T follicular helper cell (primary cell): ENCODE measurements around the gene WNT2.
"Not testable (repeated sequence)": the region's sequence is repeated elsewhere in the genome, so short reads cannot be mapped to it uniquely, and the experiment has no call there.

Source experiments
- DNase-seq: peaks from one replicate; pipeline ENCODE4 v3.0.0-alpha.2; 2020; ENCODE audit warnings: low read depth

Gene WNT2

GRCh38 chr7:117262546-117262945 lies 60.3 kb downstream of the WNT2 start:
- no peak for DNase-seq

DNA sequence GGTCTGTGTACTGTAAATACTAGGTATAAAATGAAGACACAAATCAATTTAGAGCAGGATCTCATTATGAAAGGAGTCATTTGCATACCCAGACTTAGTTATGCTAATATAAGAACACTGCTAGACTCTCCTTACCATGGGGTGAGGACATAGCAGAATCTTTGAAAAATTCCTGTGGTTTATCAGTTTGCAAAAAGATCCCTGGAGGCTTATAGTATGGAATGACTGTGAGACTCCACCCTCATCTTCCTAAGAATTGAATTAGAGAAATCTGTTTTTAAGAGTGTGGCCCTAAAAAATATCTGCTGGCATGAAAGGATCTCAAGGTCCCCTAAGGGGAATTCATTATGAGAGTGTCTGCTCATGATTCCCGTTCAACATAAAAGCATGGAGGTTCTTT lies 63.2 kb downstream of the WNT2 start:
- no peak for DNase-seq

DNA sequence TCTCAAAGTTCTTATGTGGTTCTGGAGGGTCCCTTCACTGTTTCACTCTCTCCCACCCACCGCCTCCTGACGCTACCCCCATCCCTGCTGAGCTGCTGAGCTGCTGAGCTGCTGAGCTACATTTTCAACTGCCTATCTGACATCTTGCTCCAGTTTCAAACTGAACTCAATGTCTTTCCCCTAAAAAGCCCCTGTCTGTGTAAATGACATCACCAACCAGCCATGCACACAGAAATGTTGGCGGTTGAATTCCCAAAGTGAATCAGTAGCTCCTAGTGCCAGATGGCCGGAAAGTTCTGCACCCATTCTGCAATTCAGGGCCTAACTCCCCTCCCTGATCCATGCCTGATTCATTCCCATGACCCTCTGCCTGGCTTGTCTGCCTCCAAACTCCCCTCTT lies 71.2 kb downstream of the WNT2 start:
- no peak for DNase-seq

GRCh38 chr7:117250801-117251200 lies 72.1 kb downstream of the WNT2 start:
- no peak for DNase-seq

GRCh38 chr7:117250245-117250644 lies 72.6 kb downstream of the WNT2 start:
- DNase-seq, result no peak

- DNase-seq, result no peak
These were observed 73.2 kb downstream of the WNT2 start for GRCh38 chr7:117249696-117250095.

DNA sequence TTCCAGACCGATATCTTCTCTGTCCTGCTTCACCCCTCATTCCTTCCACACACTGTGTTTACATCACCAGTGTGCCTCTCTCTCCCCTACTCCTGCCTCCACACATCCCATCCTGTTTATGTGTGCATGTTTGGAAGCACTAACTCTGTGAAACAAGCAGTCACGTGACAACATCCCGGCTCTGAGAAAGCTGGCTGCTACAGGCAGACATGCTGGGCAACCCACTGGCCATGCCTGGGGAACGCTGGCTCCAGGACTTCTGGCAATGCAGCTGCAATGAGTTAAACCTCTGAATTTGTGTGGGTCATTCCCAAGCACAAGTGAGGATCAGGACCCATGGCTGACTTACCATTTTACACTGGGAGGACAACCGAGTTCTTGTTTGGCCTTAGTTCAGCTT lies 74.0 kb downstream of the WNT2 start:
- no peak for DNase-seq

DNA sequence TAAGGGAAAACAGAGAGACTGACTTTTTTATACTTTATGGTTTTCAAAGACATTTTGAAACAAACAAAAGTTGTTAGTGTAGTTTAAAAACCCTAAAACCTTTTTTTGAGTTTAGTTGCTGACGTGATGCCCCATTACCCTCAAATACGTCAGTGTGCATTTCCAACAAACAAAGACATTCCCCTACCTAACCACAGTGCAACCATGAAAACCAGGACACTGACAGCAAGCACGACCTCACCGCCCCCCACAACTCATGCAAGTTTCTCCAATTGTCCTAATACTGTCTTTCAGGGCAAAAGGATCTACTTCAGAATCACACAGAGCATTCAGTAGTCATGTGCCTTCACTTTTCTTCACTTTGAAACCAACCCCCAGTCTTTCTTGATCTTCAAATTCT lies 75.0 kb downstream of the WNT2 start:
- DNase-seq, result no peak

DNA sequence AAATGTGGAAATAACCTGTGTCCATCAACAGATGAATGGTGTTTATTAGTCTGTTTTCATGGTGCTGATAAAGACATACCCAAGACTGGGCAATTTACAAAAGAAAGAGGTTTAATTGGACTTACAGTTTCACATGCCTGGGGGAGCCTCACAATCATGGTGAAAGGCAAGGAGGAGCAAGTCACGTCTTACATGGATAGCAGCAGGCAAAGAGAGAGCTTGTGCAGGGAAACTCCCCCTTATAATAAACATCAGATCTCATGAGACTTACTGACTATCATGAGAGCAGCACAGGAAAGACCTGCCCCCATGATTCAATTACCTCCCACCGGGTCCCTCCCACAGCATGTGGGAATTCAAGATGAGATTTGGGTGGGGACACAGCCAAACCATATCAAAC lies 77.2 kb downstream of the WNT2 start:
- not testable (repeated sequence) for DNase-seq

GRCh38 chr7:117243390-117243789 lies 79.5 kb downstream of the WNT2 start:
- DNase-seq, result no peak

GRCh38 chr7:117241088-117241487 lies 81.8 kb downstream of the WNT2 start:
- no peak for DNase-seq

DNA sequence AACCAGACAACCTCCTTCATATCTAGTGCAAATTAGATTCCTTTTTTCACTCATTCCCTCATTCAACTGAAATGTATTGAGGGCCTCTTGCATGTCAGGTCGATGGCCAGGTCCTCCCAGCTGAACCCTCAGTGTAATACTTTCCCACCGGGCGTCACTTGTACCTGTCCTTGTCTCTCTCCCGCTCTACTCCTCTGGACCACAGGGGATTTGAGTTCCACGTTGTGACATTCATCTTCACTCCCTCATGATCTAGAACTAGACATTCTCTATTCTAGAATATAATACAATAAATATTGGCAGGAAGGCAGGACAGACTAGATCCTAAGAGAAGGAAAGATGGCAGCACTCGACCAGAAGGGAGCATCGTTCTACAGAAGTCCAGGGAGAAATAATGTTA lies 83.9 kb downstream of the WNT2 start:
- no peak for DNase-seq

- no peak for DNase-seq
These were observed 84.4 kb downstream of the WNT2 start for GRCh38 chr7:117238472-117238871.

DNA sequence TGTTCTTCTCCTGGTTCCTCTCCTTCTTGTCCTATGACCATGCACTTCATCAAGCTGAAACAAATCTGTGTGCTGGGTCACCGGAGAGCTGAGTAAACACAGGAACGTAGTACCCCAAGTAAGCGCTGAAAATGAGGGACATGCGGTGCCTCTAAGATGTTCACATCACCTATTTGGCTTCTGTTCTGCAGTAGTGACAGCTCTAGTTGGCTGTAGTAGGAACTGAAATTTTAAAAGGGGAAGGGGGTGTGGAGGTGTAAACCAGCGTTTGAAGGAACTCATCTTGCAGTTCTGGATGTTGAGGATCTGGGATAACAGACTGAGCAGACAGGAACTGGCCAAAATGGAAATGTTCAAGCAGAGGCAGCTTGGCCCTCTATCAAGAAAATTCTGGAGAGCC lies 85.2 kb downstream of the WNT2 start:
- no peak for DNase-seq

DNA sequence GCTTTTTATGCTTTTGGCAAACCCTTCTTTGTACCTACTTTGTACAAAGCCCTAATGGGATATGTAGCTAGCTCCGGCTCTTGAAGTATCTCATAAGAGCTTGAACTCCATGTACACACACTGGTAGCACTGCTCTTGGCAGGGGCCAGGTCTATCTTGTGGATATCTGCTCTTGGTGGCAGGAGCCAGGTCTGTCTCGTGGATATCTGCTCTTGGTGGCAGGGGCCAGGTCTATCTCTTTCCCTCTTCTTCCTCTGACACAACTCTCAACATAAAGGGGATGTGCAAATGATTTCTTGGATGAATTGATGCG lies 91.9 kb downstream of the WNT2 start:
- DNase-seq, result no peak

- no peak for DNase-seq
These were observed 92.4 kb downstream of the WNT2 start for GRCh38 chr7:117230276-117231046.

GRCh38 chr7:117229350-117229749 lies 93.5 kb downstream of the WNT2 start:
- no peak for DNase-seq

- DNase-seq, result no peak
These were observed 95.8 kb downstream of the WNT2 start for GRCh38 chr7:117227091-117227490.

GRCh38 chr7:117225536-117225935 lies 97.3 kb downstream of the WNT2 start:
- DNase-seq, result no peak
